GM12892 (cell line): ENCODE measurements around the gene NME3.

ENCODE experiments used
- POLR2A ChIP-seq: IDR thresholded peaks from 2 replicates; pipeline ENCODE4 v1.6.1; 2011; ENCODE audit warnings: low read depth, low read length, control low read depth
- POLR2AphosphoS5 ChIP-seq: IDR thresholded peaks from 2 replicates; pipeline ENCODE4 v1.6.1; 2011; ENCODE audit warnings: low read depth, low read length, control low read depth
- TAF1 ChIP-seq: IDR thresholded peaks from 2 replicates; pipeline ENCODE4 v1.6.1; 2011; ENCODE audit warnings: low read depth, mild to moderate bottlenecking, control low read depth, low read length, borderline replicate concordance

DNA sequence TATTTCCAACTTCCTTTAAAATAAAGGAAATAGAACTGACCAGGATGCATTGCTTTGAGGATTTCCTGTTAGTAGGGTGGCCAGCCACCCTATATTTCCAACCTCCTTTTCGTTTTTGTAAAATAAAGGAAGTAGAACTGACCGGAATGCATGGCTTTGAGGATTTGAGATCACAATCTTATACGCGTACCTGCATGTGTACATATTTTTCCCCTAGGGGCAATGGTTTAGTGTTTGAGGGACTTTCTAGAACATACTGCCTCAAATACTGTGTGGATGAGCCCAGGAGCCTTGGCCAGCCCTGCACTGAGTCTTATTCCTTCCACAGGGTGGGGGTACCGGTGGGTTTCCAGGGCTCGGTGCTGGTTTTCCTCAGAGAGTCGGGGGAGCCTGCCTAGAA is 39.7 kb downstream of the NME3 start:
- TF ChIP-seq POLR2A (no peak), TAF1 (no peak), POLR2AphosphoS5 (no peak)
